Lower leg skin (tissue), 4 donors: ENCODE results near the gene ZFYVE9. TPM values are rescaled to one million over a fixed set of nuclear protein-coding genes. Genes with fewer than 3 reads are reported as not detected.
"Not testable (repeated sequence)": the region's sequence is repeated elsewhere in the genome, so short reads cannot be mapped to it uniquely, and the experiment has no call there.

Source experiments
- DNase-seq, 2 donors: peaks; one replicate each; pipeline ENCODE4 v3.0.0-alpha.2; 2019; ENCODE audit warnings: low spot score in 2 of 2
- H3K4me3 ChIP-seq: fragments of 200-600 bp; sonication (generic); 2 replicates; pipeline ENCODE4 v1.5.1; 2017; ENCODE audit warnings: mild to moderate bottlenecking, low read depth; ENCODE audit not compliant: poor library complexity, severe bottlenecking
- POLR2A ChIP-seq, 2 donors: fragments of 450-650 bp; IDR thresholded peaks; one replicate each; pipeline ENCODE4 v1.6.1; 2016 to 2017; ENCODE audit warnings: antibody characterized with exemption in 2 of 2, mild to moderate bottlenecking in 1 of 2, moderate library complexity in 1 of 2
- WGBS, 2 donors: methylation state at CpG; one replicate each; pipeline ENCODE4 v1.1.5; 2018; 5-methylcytosine and 5-hydroxymethylcytosine counted together
- intact Hi-C: fragments of 100-400 bp; cut with DNase I; formaldehyde crosslinking; loops from one replicate; pipeline ENCODE4 v1.15.0; 2023; ENCODE audit warnings: low total_unique reads
- total RNA-seq, 4 donors: library from RNA; depleted of rRNA; stranded (reverse); fragments of >200 nt; gene quantifications; one replicate each; pipeline ENCODE4 v1.1.0, GENCODE V29; 2016
- TF ChIP-seq, protein P1 (sequence below), 3 donors: fragments of 450-650 bp; IDR thresholded peaks; one replicate each; pipeline ENCODE4 v1.5.1; 2016; ENCODE audit warnings: antibody characterized with exemption in 3 of 3, mild to moderate bottlenecking in 3 of 3, moderate library complexity in 2 of 3

The ZFYVE9 gene
- total RNA-seq, 4 donors from 2014 or later, result 23.7 to 38.2 (median 30.7) TPM

DNA sequence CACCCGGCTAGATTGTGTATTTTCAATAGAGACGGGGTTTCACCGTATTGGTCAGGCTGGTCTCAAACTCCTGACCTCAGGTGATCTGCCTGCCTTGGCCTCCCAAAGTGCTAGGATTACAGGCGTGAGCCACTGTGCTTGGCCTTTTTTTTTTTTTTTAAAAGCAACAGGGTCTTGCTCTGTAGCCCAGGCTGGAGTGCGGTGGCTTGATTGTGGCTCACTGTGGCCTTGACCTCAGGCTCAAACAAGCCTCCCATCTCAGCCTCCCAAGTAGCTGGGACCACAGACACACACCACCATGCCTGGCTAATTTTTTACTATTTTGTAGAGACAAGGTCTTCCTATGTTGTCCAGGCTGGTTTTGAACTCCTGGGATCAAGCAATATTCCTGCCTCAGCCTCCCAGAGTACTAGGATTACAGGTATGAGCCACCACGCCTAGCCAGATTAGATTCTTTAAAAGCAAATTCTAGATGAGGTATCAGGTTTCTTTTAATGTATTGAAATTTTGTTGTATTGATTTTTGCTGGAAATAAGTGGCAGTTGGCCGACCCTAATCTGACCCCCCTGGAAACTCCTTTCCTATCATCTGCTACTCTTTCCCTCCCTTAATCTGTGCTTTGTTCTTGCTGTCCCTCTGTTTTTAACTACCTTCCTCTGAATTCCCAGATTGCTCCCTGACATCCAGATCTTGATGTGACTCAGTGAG is 26.6 kb downstream of the ZFYVE9 start:
- H3K4me3 ChIP-seq, result no peak overlapping the region
- intact Hi-C loops, result no loop called here
- no peak for TF ChIP-seq POLR2A (IDR thresholded peaks at IDR 0.05)
- TF ChIP-seq, protein P1, sequence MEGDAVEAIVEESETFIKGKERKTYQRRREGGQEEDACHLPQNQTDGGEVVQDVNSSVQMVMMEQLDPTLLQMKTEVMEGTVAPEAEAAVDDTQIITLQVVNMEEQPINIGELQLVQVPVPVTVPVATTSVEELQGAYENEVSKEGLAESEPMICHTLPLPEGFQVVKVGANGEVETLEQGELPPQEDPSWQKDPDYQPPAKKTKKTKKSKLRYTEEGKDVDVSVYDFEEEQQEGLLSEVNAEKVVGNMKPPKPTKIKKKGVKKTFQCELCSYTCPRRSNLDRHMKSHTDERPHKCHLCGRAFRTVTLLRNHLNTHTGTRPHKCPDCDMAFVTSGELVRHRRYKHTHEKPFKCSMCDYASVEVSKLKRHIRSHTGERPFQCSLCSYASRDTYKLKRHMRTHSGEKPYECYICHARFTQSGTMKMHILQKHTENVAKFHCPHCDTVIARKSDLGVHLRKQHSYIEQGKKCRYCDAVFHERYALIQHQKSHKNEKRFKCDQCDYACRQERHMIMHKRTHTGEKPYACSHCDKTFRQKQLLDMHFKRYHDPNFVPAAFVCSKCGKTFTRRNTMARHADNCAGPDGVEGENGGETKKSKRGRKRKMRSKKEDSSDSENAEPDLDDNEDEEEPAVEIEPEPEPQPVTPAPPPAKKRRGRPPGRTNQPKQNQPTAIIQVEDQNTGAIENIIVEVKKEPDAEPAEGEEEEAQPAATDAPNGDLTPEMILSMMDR (IDR thresholded peaks at IDR 0.05), result no peak
- WGBS, 2 donors, result 96 to 98% methylated on average over 7 of the region's 7 CpGs
- DNase-seq, result no peak

DNA sequence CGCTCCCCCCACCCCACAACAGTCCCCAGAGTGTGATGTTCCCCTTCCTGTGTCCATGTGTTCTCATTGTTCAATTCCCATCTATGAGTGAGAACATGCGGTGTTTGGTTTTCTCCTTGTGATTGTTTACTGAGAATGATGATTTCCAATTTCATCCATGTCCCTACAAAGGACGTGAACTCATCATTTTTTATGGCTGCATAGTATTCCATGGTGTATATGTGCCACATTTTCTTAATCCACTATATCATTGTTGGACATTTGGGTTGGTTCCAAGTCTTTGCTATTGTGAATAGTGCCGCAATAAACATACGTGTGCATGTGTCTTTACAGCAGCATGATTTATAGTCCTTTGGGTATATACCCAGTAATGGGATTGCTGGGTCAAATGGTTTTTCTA is 29.3 kb downstream of the ZFYVE9 start:
- 90 to 98% methylated on average over 5 of the region's 5 CpGs for WGBS, 2 donors
- DNase-seq, H3K4me3 ChIP-seq, intact Hi-C loops: not testable (repeated sequence)

DNA sequence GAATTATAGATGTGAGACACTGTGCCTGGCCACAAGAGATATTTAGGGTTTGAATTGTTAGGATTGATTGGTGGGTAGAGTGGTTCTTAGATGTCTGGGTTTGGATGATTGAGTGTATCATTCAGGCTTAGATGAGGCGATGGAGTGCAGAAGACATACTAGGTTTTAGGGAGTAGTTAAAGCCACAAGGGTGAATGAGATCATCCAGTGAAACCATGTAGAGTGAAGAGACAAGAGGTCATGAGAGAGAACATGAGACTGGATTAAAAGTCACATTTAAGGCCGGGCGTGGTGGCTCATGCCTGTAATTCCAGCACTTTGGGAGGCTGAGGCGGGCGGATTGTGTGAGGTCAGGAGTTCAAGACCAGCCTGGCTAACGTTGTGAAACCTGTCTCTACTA is 37.2 kb downstream of the ZFYVE9 start:
- intact Hi-C loops, result no loop called here
- no peak for DNase-seq
- H3K4me3 ChIP-seq, result no peak overlapping the region
- TF ChIP-seq POLR2A (IDR thresholded peaks at IDR 0.05), result no peak
- TF ChIP-seq, protein P1 (IDR thresholded peaks at IDR 0.05), result no peak
- WGBS, 2 donors, result 63 to 79% methylated on average over 6 of the region's 6 CpGs

DNA sequence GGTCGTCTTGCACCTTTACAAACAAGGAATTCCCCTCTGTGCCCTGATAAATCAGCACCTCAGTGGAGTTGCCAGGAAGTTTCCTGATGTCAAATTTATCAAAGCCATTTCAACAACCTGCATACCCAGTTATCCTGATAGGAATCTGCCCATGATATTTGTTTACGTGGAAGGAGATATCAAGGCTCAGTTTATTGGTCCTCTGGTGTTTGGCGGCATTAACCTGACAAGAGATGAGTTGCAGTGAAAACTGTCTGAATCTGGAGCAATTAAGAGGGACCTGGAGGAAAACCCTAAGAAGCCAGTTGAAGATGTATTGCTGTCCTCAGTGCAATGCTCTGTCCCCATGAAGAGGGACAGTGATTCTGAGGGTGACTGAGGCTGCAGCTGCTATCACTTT is 38.3 kb downstream of the ZFYVE9 start:
- DNase-seq, result no peak
- no peak overlapping the region for H3K4me3 ChIP-seq
- 69 to 83% methylated on average over 3 of the region's 3 CpGs for WGBS, 2 donors
- intact Hi-C loops, result no loop called here
- TF ChIP-seq POLR2A (IDR thresholded peaks at IDR 0.05), result no peak
- TF ChIP-seq, protein P1 (IDR thresholded peaks at IDR 0.05), result no peak

DNA sequence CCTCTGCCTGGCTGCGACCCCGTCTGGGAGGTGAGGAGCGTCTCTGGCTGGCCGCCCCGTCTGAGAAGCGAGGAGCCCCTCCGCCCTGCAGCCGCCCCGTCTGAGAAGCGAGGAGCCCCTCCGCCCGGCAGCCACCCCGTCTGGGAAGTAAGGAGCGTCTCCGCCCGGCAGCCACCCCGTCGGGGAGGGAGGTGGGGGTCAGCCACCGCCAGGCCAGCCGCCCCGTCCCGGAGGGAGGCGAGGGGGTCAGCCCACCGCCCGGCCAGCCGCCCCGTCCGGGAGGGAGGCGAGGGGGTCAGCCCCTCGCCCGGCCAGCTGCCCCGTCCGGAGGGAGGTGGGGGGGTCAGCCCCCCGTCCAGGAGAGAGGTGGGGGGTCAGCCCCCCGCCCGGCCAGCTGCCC is 39.9 kb downstream of the ZFYVE9 start:
- 90 to 100% methylated on average over 1 to 20 of the region's 36 CpGs for WGBS, 2 donors
- intact Hi-C loops, H3K4me3 ChIP-seq, DNase-seq: not testable (repeated sequence)

DNA sequence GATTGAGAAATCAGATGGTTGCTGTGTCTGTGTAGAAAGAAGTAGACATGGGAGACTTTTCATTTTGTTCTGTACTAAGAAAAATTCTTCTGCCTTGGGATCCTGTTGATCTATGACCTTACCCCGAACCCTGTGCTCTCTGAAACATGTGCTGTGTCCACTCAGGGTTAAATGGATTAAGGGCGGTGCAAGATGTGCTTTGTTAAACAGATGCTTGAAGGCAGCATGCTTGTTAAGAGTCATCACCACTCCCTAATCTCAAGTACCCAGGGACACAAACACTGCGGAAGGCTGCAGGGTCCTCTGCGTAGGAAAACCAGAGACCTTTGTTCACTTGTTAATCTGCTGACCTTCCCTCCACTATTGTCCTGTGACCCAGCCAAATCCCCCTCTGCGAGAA is 40.4 kb downstream of the ZFYVE9 start:
- DNase-seq, intact Hi-C loops, H3K4me3 ChIP-seq: not testable (repeated sequence)
- 49 to 81% methylated on average over 3 to 5 of the region's 5 CpGs for WGBS, 2 donors

DNA sequence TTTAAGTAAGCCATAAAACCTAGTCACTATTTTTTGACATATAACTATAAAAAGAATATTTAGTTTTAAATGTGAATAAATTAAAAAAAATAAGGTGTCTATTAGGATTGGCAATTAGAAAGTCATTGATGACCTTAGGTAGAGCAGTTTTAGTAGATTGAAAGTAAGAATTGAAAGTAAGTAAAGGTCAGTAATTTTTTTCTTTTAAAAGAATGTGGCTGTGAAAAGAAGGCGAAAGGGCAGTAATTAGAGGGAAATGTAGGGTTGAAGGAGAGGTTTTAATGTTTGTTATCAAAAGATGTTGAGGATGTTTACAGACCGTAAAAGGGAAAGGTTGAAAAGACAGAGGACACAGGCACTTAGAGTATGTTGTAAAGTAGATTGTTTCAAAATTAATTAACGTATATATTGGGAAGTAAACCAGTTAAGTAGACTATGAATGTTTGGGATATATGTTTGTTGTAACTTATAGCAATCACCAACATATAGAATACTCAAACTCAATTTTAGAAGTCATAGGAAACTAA is 41.0 kb downstream of the ZFYVE9 start:
- intact Hi-C loops, result no loop called here
- 74 to 88% methylated on average over 3 of the region's 3 CpGs for WGBS, 2 donors
- TF ChIP-seq, protein P1 (IDR thresholded peaks at IDR 0.05), result no peak
- no peak for TF ChIP-seq POLR2A (IDR thresholded peaks at IDR 0.05)
- H3K4me3 ChIP-seq, result no peak overlapping the region
- no peak for DNase-seq
